OCI-LY3 (cell line): ENCODE results near the gene MATN4.

ENCODE experiments used
- EZH2phosphoT487 ChIP-seq: fragments of 200-600 bp; shearing (Covaris generic); IDR thresholded peaks from 2 replicates; pipeline ENCODE4 v1.6.1; 2018; ENCODE audit warnings: antibody characterized with exemption, mixed run types, low read depth
- TF ChIP-seq, protein P1 (sequence below): fragments of 200-600, 300-600 bp; sonication (generic); IDR thresholded peaks from 2 replicates; pipeline ENCODE4 v1.5.1; 2014; ENCODE audit warnings: antibody characterized with exemption, low read length, low read depth

DNA sequence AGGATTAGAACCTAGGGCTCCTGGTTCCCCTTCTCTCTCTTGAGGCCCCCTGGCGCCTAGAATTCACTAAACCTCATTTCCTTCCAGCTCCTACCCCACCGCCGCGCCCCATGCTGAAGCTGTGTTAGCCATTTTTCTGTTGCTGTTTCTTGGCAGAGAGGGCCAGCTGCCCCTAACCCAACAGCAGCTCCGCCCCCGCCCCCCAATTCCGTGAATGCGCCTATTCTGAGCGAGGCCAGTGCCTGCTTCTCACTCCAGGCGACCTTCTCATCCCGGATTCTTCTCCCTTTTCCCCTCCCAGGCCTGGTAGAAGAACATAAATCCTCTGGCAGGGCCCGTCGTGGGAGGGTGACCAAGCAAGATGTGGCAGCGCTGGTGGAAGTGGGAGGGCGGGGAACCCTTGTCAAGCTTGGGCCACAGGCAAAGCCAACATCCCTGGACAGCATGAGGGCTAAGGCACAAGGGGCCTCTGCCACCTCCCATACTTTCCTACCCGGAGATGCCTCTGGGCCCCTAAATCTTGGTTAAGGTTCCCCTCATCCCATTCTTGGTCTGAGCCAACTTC, 941 bp downstream of the MATN4 start:
- TF ChIP-seq, protein P1, sequence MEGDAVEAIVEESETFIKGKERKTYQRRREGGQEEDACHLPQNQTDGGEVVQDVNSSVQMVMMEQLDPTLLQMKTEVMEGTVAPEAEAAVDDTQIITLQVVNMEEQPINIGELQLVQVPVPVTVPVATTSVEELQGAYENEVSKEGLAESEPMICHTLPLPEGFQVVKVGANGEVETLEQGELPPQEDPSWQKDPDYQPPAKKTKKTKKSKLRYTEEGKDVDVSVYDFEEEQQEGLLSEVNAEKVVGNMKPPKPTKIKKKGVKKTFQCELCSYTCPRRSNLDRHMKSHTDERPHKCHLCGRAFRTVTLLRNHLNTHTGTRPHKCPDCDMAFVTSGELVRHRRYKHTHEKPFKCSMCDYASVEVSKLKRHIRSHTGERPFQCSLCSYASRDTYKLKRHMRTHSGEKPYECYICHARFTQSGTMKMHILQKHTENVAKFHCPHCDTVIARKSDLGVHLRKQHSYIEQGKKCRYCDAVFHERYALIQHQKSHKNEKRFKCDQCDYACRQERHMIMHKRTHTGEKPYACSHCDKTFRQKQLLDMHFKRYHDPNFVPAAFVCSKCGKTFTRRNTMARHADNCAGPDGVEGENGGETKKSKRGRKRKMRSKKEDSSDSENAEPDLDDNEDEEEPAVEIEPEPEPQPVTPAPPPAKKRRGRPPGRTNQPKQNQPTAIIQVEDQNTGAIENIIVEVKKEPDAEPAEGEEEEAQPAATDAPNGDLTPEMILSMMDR: no peak
- no peak for TF ChIP-seq EZH2phosphoT487
